ENCODE results near the gene OR10AD1. TPM values are rescaled to one million over a fixed set of nuclear protein-coding genes. Genes with fewer than 3 reads are reported as not detected.

OR10AD1 gene
- polyA plus RNA-seq, 2 donors: not detected

- whole genome bisulfite sequencing, 2 donors: 64 to 74% methylated on average over 1 of the region's 1 CpG
- H3K27ac ChIP-seq (ENCODE audit: low read depth in 2 of 2, low read length in 1 of 2): no peak overlapping the region
- no peaks in the 10 kb centered on the region for H3K4me1 ChIP-seq (ENCODE audit: control insufficient read depth in 2 of 2, insufficient read depth in 2 of 2, low read length in 1 of 2)
- H3K4me3 ChIP-seq (ENCODE audit: low read depth in 1 of 2, low read length in 2 of 2): no peak overlapping the region
- no peaks in the 10 kb centered on the region for H3K9me3 ChIP-seq (ENCODE audit: control insufficient read depth in 2 of 2, insufficient read depth in 1 of 2, low read depth in 1 of 2, low read length in 1 of 2)
- H3K27me3 ChIP-seq (ENCODE audit: control insufficient read depth in 1 of 2, insufficient read depth in 2 of 2, low read length in 2 of 2): no peaks in the 10 kb centered on the region
- no peaks in the 10 kb centered on the region for H3K36me3 ChIP-seq (ENCODE audit: control insufficient read depth in 2 of 2, insufficient read depth in 2 of 2, low read length in 1 of 2)
These were observed 8.3 kb downstream of the OR10AD1 start for GRCh38 chr12:48194799-48195201.

DNA sequence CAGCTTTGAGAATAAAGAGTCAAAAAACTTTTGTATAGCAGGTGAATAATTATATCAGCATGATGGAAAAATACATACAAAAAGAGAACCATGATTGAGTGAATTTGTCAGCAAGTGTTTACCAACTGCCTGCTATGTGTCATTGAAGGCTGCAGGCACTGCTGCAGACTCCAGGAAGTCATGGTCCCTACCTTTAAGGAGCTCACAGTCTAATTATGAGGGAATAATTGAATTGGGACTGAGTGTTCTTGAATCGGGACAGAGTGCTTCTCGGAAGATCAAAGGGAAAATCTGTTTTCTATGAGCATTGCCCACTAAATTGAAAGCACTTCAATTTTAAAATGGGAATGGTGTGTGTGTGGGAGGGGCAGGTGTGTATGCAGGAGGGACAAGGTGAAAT lies 9.5 kb downstream of the OR10AD1 start:
- Histone ChIP-seq H3K27me3 (ENCODE audit: control insufficient read depth in 1 of 2, insufficient read depth in 2 of 2, low read length in 2 of 2) (no peaks in the 10 kb centered on the region), H3K4me3 (ENCODE audit: low read depth in 1 of 2, low read length in 2 of 2) (no peak overlapping the region), H3K9me3 (ENCODE audit: control insufficient read depth in 2 of 2, insufficient read depth in 1 of 2, low read depth in 1 of 2, low read length in 1 of 2) (no peaks in the 10 kb centered on the region), H3K36me3 (ENCODE audit: control insufficient read depth in 2 of 2, insufficient read depth in 2 of 2, low read length in 1 of 2) (no peaks in the 10 kb centered on the region), H3K4me1 (ENCODE audit: control insufficient read depth in 2 of 2, insufficient read depth in 2 of 2, low read length in 1 of 2) (no peaks in the 10 kb centered on the region), H3K27ac (ENCODE audit: low read depth in 2 of 2, low read length in 1 of 2) (no peak overlapping the region)
- 38 to 42% methylated on average over 2 of the region's 2 CpGs for WGBS, 2 donors

- Histone ChIP-seq H3K4me1 (ENCODE audit: control insufficient read depth in 2 of 2, insufficient read depth in 2 of 2, low read length in 1 of 2) (no peaks in the 10 kb centered on the region), H3K9me3 (ENCODE audit: control insufficient read depth in 2 of 2, insufficient read depth in 1 of 2, low read depth in 1 of 2, low read length in 1 of 2) (no peaks in the 10 kb centered on the region), H3K27ac (ENCODE audit: low read depth in 2 of 2, low read length in 1 of 2) (no peak overlapping the region), H3K4me3 (ENCODE audit: low read depth in 1 of 2, low read length in 2 of 2) (no peak overlapping the region), H3K27me3 (ENCODE audit: control insufficient read depth in 1 of 2, insufficient read depth in 2 of 2, low read length in 2 of 2) (no peaks in the 10 kb centered on the region), H3K36me3 (ENCODE audit: control insufficient read depth in 2 of 2, insufficient read depth in 2 of 2, low read length in 1 of 2) (no peaks in the 10 kb centered on the region)
- 78 to 93% methylated on average over 1 of the region's 1 CpG for WGBS, 2 donors
These were observed 10.2 kb downstream of the OR10AD1 start for GRCh38 chr12:48192861-48193260.

GRCh38 chr12:48191096-48191495 lies 12.0 kb downstream of the OR10AD1 start:
- no peak overlapping the region for H3K4me3 ChIP-seq (ENCODE audit: low read depth in 1 of 2, low read length in 2 of 2)
- H3K9me3 ChIP-seq (ENCODE audit: control insufficient read depth in 2 of 2, insufficient read depth in 1 of 2, low read depth in 1 of 2, low read length in 1 of 2): no peaks in the 10 kb centered on the region
- H3K36me3 ChIP-seq (ENCODE audit: control insufficient read depth in 2 of 2, insufficient read depth in 2 of 2, low read length in 1 of 2): no peaks in the 10 kb centered on the region
- no peaks in the 10 kb centered on the region for H3K4me1 ChIP-seq (ENCODE audit: control insufficient read depth in 2 of 2, insufficient read depth in 2 of 2, low read length in 1 of 2)
- H3K27ac ChIP-seq (ENCODE audit: low read depth in 2 of 2, low read length in 1 of 2): no peak overlapping the region
- no peaks in the 10 kb centered on the region for H3K27me3 ChIP-seq (ENCODE audit: control insufficient read depth in 1 of 2, insufficient read depth in 2 of 2, low read length in 2 of 2)

DNA sequence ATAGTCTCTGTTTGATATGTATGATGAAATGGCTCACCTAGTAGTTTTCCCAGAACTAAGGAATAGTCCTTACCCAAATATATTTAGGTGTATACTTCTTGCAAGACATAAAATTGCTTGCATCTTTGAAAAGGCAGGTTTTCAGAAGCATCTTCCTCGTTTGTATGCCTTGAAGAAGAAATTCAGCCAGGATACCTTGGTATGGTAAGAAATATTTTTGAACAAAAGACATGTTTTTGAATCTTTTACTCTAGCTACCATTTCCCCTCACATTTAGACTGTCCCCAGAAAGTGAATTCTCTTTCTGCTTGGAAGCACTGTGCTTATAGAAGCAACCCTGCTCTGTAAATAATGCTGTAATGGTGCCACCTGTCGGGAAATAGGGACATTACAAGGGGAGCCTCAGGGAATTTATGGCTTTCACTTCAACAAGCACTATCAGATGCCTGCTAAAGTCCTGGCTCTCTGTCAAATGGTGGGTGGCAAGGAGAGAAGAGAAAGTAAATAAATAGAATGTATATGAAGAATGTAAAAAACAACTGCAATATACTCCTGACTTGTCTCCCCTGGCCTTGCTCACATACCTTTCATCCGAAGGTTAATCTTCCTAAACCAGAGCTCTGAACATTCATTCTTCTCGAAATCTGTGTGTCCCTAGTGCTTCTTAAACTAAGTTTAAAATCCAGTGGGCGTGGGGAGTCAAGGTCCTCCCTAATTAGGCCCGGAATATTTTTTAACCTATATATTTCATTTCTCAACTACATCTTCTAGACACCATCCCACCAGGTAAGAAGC lies 13.6 kb downstream of the OR10AD1 start:
- WGBS, 2 donors: 29 to 32% methylated on average over 6 of the region's 6 CpGs

DNA sequence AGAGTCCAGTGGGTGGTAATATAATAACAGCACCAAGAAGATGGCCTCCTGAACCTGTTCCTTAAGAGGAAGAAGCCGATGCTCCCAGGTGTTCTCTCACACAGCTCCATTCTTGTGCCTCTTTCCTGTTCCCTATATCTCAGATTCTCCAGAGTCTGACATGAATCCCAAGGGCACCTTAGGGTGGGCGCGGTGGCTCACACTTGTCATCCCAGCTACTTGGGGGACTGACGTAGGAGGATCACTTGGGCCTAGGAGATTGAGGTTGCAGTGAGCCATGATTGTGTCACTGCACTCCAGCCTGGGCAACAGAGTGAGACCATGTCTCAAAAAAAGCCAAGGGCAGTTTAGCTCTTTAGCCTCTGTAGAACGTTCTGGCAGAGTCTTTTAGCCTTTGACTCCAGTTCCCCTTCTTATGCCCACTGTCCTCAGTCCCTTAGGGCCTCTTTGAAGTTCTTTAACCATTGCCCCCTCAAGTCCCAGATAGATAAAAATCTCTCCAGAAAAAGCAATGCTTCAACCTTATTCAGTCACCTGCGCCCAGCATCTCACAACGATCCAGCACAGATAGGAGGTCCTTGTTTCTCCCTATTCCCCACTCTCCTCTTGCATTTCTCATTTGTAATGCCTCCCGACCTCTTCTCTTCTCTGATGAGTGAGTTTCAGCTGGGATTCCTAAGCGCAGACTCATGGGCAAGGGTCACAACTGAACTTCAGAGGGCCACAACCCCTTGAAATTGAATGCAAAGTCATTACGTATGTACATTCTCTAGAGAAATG lies 15.0 kb downstream of the OR10AD1 start:
- 84 to 87% methylated on average over 10 of the region's 10 CpGs for WGBS, 2 donors
- Histone ChIP-seq H3K27ac (ENCODE audit: low read depth in 2 of 2, low read length in 1 of 2) (no peak overlapping the region), H3K4me1 (ENCODE audit: control insufficient read depth in 2 of 2, insufficient read depth in 2 of 2, low read length in 1 of 2) (peaks cover under 1 to 10% of the 10 kb centered on the region in 2 donors), H3K4me3 (ENCODE audit: low read depth in 1 of 2, low read length in 2 of 2) (no peak overlapping the region), H3K36me3 (ENCODE audit: control insufficient read depth in 2 of 2, insufficient read depth in 2 of 2, low read length in 1 of 2) (no peaks in the 10 kb centered on the region), H3K9me3 (ENCODE audit: control insufficient read depth in 2 of 2, insufficient read depth in 1 of 2, low read depth in 1 of 2, low read length in 1 of 2) (no peaks in the 10 kb centered on the region), H3K27me3 (ENCODE audit: control insufficient read depth in 1 of 2, insufficient read depth in 2 of 2, low read length in 2 of 2) (no peaks in the 10 kb centered on the region)

More for the DNA sequence above, 13.6 kb downstream of the OR10AD1 start:
- no peaks in the 10 kb centered on the region for H3K9me3 ChIP-seq (ENCODE audit: control insufficient read depth in 2 of 2, insufficient read depth in 1 of 2, low read depth in 1 of 2, low read length in 1 of 2)
- no peaks in the 10 kb centered on the region for H3K36me3 ChIP-seq (ENCODE audit: control insufficient read depth in 2 of 2, insufficient read depth in 2 of 2, low read length in 1 of 2)
- no peak overlapping the region for H3K4me3 ChIP-seq (ENCODE audit: low read depth in 1 of 2, low read length in 2 of 2)
- peaks cover 0 to 5% of the 10 kb centered on the region in 2 donors for H3K4me1 ChIP-seq (ENCODE audit: control insufficient read depth in 2 of 2, insufficient read depth in 2 of 2, low read length in 1 of 2)
- no peaks in the 10 kb centered on the region for H3K27me3 ChIP-seq (ENCODE audit: control insufficient read depth in 1 of 2, insufficient read depth in 2 of 2, low read length in 2 of 2)
- H3K27ac ChIP-seq (ENCODE audit: low read depth in 2 of 2, low read length in 1 of 2): no peak overlapping the region

GRCh38 chr12:48185181-48185919 lies 17.7 kb downstream of the OR10AD1 start:
- H3K27me3 ChIP-seq (ENCODE audit: control insufficient read depth in 1 of 2, insufficient read depth in 2 of 2, low read length in 2 of 2): no peaks in the 10 kb centered on the region
- whole genome bisulfite sequencing, 2 donors: 53 to 56% methylated on average over 10 of the region's 10 CpGs
- no peak overlapping the region for H3K4me3 ChIP-seq (ENCODE audit: low read depth in 1 of 2, low read length in 2 of 2)
- no peaks in the 10 kb centered on the region for H3K9me3 ChIP-seq (ENCODE audit: control insufficient read depth in 2 of 2, insufficient read depth in 1 of 2, low read depth in 1 of 2, low read length in 1 of 2)
- no peaks in the 10 kb centered on the region for H3K36me3 ChIP-seq (ENCODE audit: control insufficient read depth in 2 of 2, insufficient read depth in 2 of 2, low read length in 1 of 2)
- peaks cover 2 to 10% of the 10 kb centered on the region in 2 donors for H3K4me1 ChIP-seq (ENCODE audit: control insufficient read depth in 2 of 2, insufficient read depth in 2 of 2, low read length in 1 of 2)
- no peak overlapping the region for H3K27ac ChIP-seq (ENCODE audit: low read depth in 2 of 2, low read length in 1 of 2)

DNA sequence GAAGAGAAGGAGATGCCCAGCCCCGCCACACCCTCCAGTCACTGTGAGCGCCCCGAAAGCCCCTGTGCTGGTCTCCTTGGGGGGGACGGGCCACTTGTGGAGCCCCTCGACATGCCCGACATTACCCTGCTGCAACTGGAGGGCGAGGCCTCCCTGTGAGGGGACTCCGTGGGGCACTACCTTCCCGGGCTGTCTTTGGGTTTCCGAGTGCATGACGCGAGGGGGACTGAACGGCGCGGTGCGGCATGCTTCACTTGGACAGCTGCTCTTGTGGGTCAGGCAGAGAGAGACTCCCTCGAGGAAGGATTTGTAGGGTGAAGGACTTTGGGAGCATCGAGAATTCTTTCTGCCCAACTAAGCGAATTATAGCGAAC lies 18.6 kb downstream of the OR10AD1 start:
- peaks cover 2 to 10% of the 10 kb centered on the region in 2 donors for H3K4me1 ChIP-seq (ENCODE audit: control insufficient read depth in 2 of 2, insufficient read depth in 2 of 2, low read length in 1 of 2)
- H3K9me3 ChIP-seq (ENCODE audit: control insufficient read depth in 2 of 2, insufficient read depth in 1 of 2, low read depth in 1 of 2, low read length in 1 of 2): no peaks in the 10 kb centered on the region
- H3K4me3 ChIP-seq (ENCODE audit: low read depth in 1 of 2, low read length in 2 of 2): peak overlapping the region in 1 of 2 donors; percentile 57
- H3K27me3 ChIP-seq (ENCODE audit: control insufficient read depth in 1 of 2, insufficient read depth in 2 of 2, low read length in 2 of 2): no peaks in the 10 kb centered on the region
- WGBS, 2 donors: 6 to 9% methylated on average over 20 of the region's 20 CpGs
- H3K27ac ChIP-seq (ENCODE audit: low read depth in 2 of 2, low read length in 1 of 2): no peak overlapping the region
- no peaks in the 10 kb centered on the region for H3K36me3 ChIP-seq (ENCODE audit: control insufficient read depth in 2 of 2, insufficient read depth in 2 of 2, low read length in 1 of 2)

GRCh38 chr12:48183876-48184548 lies 19.1 kb downstream of the OR10AD1 start:
- peak overlapping the region; percentile 57 to 59 for H3K4me3 ChIP-seq (ENCODE audit: low read depth in 1 of 2, low read length in 2 of 2)
- no peaks in the 10 kb centered on the region for H3K27me3 ChIP-seq (ENCODE audit: control insufficient read depth in 1 of 2, insufficient read depth in 2 of 2, low read length in 2 of 2)
- H3K9me3 ChIP-seq (ENCODE audit: control insufficient read depth in 2 of 2, insufficient read depth in 1 of 2, low read depth in 1 of 2, low read length in 1 of 2): no peaks in the 10 kb centered on the region
- H3K27ac ChIP-seq (ENCODE audit: low read depth in 2 of 2, low read length in 1 of 2): no peak overlapping the region
- no peaks in the 10 kb centered on the region for H3K36me3 ChIP-seq (ENCODE audit: control insufficient read depth in 2 of 2, insufficient read depth in 2 of 2, low read length in 1 of 2)
- H3K4me1 ChIP-seq (ENCODE audit: control insufficient read depth in 2 of 2, insufficient read depth in 2 of 2, low read length in 1 of 2): peaks cover 2 to 10% of the 10 kb centered on the region in 2 donors
- 4% methylated on average over 56 to 61 of the region's 61 CpGs for whole genome bisulfite sequencing, 2 donors

Measured in esophagus (tissue), 2 donors.